ENCODE measurements around the gene ANXA5. TPM values are rescaled to one million over a fixed set of nuclear protein-coding genes. Genes with fewer than 3 reads are reported as not detected.
A peak's percentile ranks its signal among the peaks of the same experiment; 100 is the strongest.

ANXA5 gene
- total RNA-seq, 2 experiments from 2014 or later, result 224 to 260 TPM

DNA sequence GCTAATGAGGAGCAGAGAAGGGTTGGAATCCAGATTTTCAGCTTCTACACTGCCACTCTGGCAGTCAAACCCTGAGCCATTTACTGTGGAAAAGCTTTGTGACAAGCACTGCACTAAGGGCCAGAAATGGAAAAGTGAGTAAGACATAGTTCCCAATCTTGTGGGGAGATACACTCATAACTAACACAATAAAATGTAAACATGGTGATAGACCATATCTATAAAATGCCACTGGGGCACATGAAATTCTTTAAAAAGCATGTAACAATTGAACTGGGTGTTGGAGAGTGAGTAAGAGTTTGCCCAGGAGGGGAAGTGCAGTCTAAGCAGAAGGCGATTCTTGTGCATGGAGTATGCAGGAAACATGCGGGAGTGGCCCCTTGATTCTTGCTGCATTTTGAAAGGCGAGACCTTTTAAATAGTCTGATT lies 32.0 kb upstream of the ANXA5 start:
- no peak overlapping the region for H3K4me3 Mint-ChIP-seq
- H3K36me3 Mint-ChIP-seq (ENCODE audit: low read depth), result no peaks in the 10 kb centered on the region
- ChIA-PET CTCF (no interaction called here), POLR2A (no interaction called here)
- H3K4me1 Mint-ChIP-seq, result peaks cover 3% of the 10 kb centered on the region
- DNase-seq, result no peak
- no peak overlapping the region for H3K27ac Mint-ChIP-seq
- H3K9me3 Mint-ChIP-seq, result no peaks in the 10 kb centered on the region
- peaks cover 15% of the 10 kb centered on the region for H3K27me3 Mint-ChIP-seq

DNA sequence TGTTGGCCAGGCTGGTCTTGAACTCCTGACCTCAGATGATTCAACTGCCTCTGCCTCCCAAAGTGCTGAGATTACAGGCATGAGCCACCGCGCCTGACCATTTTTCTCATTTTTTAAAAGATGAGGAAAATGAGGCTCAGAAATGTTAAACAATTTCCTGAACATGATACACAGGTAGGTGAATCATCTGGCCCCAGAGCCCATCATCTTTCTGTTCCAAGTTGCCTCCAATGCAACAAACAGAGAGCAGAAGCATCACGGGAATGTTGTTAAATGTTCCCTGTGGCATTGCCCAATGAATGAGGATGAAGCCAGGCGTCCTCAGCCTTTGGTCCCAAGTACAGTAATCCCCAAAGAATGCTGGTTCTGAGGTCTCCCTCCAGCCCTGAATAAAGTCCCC lies 31.3 kb upstream of the ANXA5 start:
- Mint-ChIP-seq H3K4me1 (peaks cover 3% of the 10 kb centered on the region), H3K9me3 (no peaks in the 10 kb centered on the region), H3K27ac (no peak overlapping the region), H3K27me3 (peaks cover 15% of the 10 kb centered on the region), H3K36me3 (ENCODE audit: low read depth) (no peaks in the 10 kb centered on the region), H3K4me3 (no peak overlapping the region)
- DNase-seq, result no peak
- ChIA-PET CTCF (no interaction called here), POLR2A (no interaction called here)

DNA sequence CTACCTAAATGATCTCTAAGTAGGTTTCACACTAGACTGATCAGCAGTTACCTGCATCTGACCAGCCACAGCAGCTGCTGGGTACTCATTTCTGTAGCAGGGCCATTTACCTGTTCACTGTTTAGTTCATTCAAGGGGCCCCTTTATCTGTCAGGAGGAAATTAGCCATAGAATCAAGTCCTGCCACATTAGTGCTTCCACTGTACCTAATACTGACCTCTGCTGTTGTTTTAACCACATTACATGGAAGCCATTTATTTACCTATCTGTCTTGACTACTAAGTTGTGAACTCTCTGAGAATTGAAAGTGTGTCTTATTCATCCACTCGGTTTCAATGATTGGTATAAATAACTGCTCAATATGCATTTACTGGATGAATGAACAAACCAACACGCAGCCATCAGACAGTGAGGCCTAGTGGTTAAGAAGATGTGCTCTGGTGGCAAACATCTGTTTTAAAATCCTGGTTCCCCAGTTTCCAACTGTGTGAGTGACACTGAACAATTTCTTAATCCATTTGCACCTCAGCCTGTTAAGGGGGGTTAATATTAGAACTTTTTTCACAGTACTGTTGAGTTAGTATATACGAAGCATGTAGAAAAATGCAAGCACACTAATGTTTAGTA lies 30.0 kb upstream of the ANXA5 start:
- Mint-ChIP-seq H3K4me3 (no peak overlapping the region), H3K36me3 (ENCODE audit: low read depth) (no peaks in the 10 kb centered on the region), H3K4me1 (peaks cover 3% of the 10 kb centered on the region), H3K27me3 (peaks cover 9% of the 10 kb centered on the region), H3K9me3 (no peaks in the 10 kb centered on the region), H3K27ac (no peak overlapping the region)
- peak; percentile 35 for DNase-seq
- ChIA-PET POLR2A (no interaction called here), CTCF (no interaction called here)

DNA sequence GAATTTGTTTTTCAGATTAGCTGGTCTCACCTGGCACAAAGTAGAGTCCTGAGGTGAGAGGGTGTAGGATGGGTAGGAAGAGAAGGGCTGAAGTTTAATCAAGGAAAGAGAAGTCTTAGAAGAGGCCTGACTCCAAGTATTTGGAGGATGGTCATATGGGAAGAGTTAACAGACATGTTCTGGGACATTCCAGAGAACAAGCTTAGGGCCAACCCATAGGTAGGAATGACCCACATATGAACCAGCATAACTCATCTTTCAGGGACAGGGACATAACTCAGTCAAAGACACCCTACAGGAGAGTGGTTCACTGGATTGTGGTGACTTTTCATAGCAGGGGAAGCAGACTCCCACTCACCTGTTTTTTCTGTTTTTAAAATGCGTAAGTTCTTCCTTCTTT lies 27.9 kb upstream of the ANXA5 start:
- Mint-ChIP-seq H3K36me3 (ENCODE audit: low read depth) (no peaks in the 10 kb centered on the region), H3K4me1 (peaks cover 3% of the 10 kb centered on the region), H3K27me3 (no peaks in the 10 kb centered on the region), H3K27ac (no peak overlapping the region), H3K9me3 (no peaks in the 10 kb centered on the region), H3K4me3 (no peak overlapping the region)
- ChIA-PET POLR2A (interaction anchor here (0.6 kb wide), 1 partner anchor 9 kb away, joined by 4 read pairs; no protein-coding TSS in a partner anchor), CTCF (interaction anchor here (1.1 kb wide), 1 partner anchor 10 kb away, joined by 3 read pairs; no protein-coding TSS in a partner anchor)
- no peak for DNase-seq

DNA sequence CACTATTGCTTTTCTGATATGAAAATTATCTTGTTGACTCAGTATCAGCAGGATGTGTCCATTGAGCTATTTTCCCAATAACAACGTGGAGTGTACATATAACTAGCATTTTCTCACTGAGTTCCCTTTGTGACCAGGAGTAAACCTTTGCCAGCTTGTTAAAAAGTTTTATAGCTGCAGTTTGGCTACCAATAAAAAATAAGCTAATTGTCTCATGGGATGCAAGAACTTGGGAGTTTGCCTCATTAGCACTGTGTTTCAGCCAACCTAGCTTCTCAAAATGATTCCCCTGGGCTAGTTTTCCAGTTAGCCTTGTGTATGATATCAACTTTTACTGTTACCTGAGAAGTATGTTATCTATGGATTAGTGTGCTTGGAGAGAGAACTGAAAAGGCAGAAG lies 24.9 kb upstream of the ANXA5 start:
- DNase-seq, result no peak
- Mint-ChIP-seq H3K9me3 (no peaks in the 10 kb centered on the region), H3K27me3 (peaks cover 9% of the 10 kb centered on the region), H3K4me3 (no peak overlapping the region), H3K27ac (no peak overlapping the region), H3K36me3 (ENCODE audit: low read depth) (no peaks in the 10 kb centered on the region), H3K4me1 (peaks cover 2% of the 10 kb centered on the region)
- ChIA-PET POLR2A (interaction anchor here (0.6 kb wide), 1 partner anchor 564 kb away, joined by 3 read pairs; no protein-coding TSS in a partner anchor), CTCF (no interaction called here)

DNA sequence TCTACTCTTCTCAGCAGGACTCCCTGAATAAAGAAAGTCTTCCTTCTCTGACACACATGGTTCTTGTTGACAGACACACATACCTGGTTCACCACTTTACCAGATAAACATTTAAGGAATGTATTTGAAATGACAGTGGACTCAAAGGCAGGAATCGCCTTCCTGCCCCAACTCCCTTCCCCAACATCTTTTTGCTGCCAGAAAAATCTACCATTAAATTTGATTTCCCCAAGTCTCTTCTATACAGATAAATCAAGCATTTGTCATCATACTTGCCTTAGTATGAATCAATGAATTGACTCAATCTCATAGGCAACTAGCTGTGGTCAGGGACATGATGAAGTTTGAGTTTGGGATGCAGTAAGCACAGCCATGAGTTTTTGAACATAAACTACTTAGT lies 23.3 kb upstream of the ANXA5 start:
- no peaks in the 10 kb centered on the region for H3K36me3 Mint-ChIP-seq (ENCODE audit: low read depth)
- ChIA-PET CTCF (no interaction called here), POLR2A (no interaction called here)
- no peaks in the 10 kb centered on the region for H3K9me3 Mint-ChIP-seq
- DNase-seq, result no peak
- no peaks in the 10 kb centered on the region for H3K4me1 Mint-ChIP-seq
- no peak overlapping the region for H3K27ac Mint-ChIP-seq
- H3K27me3 Mint-ChIP-seq, result peaks cover 23% of the 10 kb centered on the region
- no peak overlapping the region for H3K4me3 Mint-ChIP-seq

DNA sequence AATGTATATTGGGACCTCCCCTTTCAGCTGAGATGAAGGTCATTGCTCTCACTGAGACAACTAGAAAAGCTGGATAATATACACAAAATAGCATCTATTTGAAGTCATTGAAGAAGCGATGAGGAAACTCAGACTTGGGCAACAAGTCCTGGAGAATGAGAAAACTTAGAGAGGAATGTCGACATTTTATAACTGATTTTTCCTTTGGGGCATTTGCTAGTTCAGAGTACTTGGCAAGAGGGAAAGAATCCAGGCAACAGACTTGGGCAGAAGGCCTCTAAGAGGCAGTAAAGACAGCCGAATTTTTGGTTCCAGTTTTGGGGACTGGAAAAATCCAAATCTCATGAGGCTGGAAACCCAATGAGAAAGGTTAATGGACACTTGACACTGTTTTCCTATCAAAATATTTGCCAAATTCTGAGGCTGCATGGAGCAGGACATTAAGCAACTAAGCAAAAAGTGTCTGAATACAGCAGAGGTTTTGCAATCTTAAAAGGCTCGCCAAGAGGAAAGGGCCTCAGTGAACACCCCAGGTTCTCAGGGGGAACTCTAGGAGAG lies 21.0 kb upstream of the ANXA5 start:
- no peaks in the 10 kb centered on the region for H3K9me3 Mint-ChIP-seq
- no peak overlapping the region for H3K4me3 Mint-ChIP-seq
- no peak for DNase-seq
- POLR2A ChIA-PET, result no interaction called here
- H3K27me3 Mint-ChIP-seq, result peaks cover 31% of the 10 kb centered on the region
- H3K27ac Mint-ChIP-seq, result no peak overlapping the region
- H3K4me1 Mint-ChIP-seq, result no peaks in the 10 kb centered on the region
- H3K36me3 Mint-ChIP-seq (ENCODE audit: low read depth), result no peaks in the 10 kb centered on the region
- CTCF ChIA-PET, result no interaction called here

DNA sequence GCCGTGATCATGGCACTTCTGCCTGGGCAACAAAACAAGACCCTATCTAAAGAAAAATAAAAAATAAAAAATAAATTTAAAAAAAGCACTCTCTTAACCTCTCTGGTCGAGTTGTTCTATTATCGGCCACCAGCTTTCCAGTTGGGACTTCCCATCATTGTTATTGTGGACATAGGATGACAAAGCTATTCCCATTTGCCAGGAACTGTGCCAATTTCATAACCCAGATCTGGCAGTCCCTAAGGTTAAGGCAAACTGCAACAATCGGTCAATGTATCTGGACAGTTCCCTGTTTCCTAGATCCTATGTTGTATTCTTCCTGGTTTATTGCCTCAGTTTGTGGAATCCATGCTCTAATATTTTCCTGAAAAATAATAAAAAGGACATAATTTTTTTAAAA lies 17.8 kb upstream of the ANXA5 start:
- peaks cover 48% of the 10 kb centered on the region for H3K27me3 Mint-ChIP-seq
- H3K4me3 Mint-ChIP-seq, result no peak overlapping the region
- no peak overlapping the region for H3K27ac Mint-ChIP-seq
- CTCF ChIA-PET, result interaction anchor here (1.9 kb wide), 1 partner anchor 18 kb away, joined by 4 read pairs; no protein-coding TSS in a partner anchor
- H3K4me1 Mint-ChIP-seq, result peaks cover 11% of the 10 kb centered on the region
- no peak for DNase-seq
- H3K9me3 Mint-ChIP-seq, result no peaks in the 10 kb centered on the region
- H3K36me3 Mint-ChIP-seq (ENCODE audit: low read depth), result no peaks in the 10 kb centered on the region
- POLR2A ChIA-PET, result no interaction called here

DNA sequence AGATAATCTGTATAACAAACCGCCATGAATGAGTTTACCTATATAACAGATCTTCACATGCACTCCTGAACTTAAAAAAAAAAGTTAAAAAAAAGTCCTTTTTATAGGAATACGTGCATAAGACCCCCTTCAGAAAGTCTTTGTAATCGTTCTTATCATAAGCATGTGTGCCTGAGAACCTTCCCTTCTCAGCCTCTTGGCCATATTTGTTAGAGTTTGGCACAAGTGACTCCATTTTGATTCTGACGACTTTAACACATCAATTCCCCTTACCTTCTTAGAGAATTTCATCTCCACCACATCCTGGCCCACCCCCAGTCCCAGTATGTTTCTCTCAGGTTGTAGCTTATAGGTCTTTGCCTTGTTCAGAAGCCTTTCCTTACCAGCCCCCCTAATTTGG lies 16.0 kb upstream of the ANXA5 start:
- no peak for DNase-seq
- Mint-ChIP-seq H3K36me3 (ENCODE audit: low read depth) (peaks cover 3% of the 10 kb centered on the region), H3K4me3 (no peak overlapping the region), H3K4me1 (peaks cover 19% of the 10 kb centered on the region), H3K27ac (no peak overlapping the region), H3K9me3 (peaks cover 1% of the 10 kb centered on the region), H3K27me3 (peaks cover 52% of the 10 kb centered on the region)
- ChIA-PET POLR2A (interaction anchor here (0.6 kb wide), 1 partner anchor 109 kb away, joined by 10 read pairs; no protein-coding TSS in a partner anchor), CTCF (interaction anchor here (1.0 kb wide), 1 partner anchor 37 kb away, joined by 3 read pairs; no protein-coding TSS in a partner anchor)

DNA sequence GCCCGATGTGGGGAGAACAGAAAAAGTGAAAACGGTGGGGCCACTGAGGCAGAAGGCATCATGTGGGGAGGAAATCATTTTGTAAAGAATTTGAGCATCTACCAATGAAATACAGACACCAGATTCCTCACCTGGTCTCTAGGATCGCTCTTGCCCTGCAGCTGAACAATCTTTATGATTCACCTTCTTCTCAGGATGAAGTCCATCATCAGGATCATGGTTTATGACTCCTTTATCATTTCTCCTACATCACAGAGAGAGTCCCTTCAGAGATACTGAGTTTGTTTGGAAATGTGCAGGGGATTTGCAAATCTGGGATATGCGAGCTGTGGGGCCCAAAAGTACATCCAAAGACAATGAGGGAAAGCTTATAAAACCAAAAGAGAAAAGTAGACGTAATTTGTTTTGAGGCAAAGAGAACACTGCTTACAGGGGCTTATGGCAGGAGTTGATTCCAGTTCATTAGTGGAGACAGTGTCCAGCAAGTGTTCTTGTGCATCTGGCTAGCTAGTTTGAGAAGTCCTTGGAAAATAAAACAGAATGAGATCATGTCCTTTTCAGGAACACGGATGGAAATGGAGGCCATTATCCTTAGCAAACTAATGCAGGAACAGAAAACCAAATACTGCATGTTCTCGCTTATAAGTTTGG lies 15.3 kb upstream of the ANXA5 start:
- Mint-ChIP-seq H3K27me3 (peaks cover 49% of the 10 kb centered on the region), H3K27ac (no peak overlapping the region), H3K4me3 (no peak overlapping the region), H3K4me1 (peaks cover 26% of the 10 kb centered on the region), H3K36me3 (ENCODE audit: low read depth) (peaks cover 3% of the 10 kb centered on the region), H3K9me3 (peaks cover 2% of the 10 kb centered on the region)
- no peak for DNase-seq
- ChIA-PET CTCF (interaction anchor here (1.0 kb wide), 1 partner anchor 38 kb away, joined by 3 read pairs; no protein-coding TSS in a partner anchor), POLR2A (no interaction called here)

DNA sequence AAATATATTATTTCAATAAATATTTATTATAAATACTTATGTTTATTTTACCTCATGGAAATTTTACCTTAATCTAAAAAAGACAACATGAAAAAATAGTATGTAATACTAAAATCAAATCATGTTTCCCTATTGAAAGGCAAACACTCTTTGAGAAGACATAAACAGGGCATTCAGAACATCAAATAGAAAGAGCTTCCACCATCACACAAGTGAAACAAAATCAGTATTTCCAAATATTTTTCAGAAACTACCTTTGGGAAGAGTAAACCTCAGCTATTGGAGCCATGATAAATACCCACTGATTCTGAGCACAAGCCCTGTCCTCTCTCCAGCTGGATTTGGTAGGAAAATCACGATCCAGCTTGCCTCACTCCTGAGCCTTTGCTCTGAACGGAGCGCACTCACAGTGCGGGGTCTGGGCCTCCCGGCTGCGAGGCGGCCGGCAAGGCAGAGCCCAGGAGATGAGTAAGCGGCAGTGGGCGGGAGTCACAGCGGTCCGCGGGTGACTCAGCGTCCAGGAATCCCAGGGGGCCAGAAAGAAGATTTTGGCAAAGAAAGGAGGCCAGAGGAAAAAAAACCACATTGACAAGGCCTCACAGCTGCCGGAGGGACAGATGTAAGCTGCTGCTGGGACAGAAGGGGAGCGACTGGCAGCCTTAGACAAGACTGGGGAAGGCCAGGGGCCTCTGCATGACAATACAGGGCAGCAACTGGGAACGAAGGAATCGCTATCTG lies 14.7 kb upstream of the ANXA5 start:
- ChIA-PET POLR2A (no interaction called here), CTCF (interaction anchor here (1.0 kb wide), 1 partner anchor 39 kb away, joined by 3 read pairs; no protein-coding TSS in a partner anchor)
- peaks cover 44% of the 10 kb centered on the region for H3K27me3 Mint-ChIP-seq
- peaks cover 33% of the 10 kb centered on the region for H3K4me1 Mint-ChIP-seq
- DNase-seq, result no peak
- H3K4me3 Mint-ChIP-seq, result no peak overlapping the region
- no peak overlapping the region for H3K27ac Mint-ChIP-seq
- peaks cover 2% of the 10 kb centered on the region for H3K9me3 Mint-ChIP-seq
- H3K36me3 Mint-ChIP-seq (ENCODE audit: low read depth), result peaks cover 3% of the 10 kb centered on the region

DNA sequence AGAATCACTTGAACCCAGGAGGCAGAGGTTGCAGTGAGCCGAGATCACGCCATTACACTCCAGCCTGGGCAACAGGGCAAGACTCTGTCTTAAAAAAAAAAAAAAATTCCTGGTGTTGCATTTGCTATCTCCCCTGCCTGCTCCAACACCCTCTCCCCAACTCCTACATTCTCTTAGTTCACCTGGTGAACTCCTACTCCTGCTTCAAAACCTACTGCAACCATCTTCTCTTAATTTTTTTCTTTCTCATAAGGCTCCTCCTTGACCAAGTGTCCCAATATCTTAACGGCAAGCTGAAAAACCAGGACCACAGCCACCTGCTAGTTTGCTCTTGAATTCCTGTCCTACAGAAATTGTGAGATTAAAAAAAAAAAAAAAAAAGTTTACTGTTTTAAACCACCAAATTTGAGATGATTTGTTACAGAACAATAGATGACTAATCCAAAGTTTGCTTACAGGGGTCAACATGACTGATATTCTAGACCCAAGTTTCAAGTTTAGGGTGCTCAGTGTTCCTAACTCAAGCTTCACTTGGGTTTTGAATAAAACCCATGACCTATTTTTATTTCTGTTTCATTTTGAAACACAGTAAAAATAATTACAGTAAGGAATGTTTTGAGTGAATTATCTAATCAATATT lies 13.1 kb upstream of the ANXA5 start:
- H3K27ac Mint-ChIP-seq, result no peak overlapping the region

More for the DNA sequence above, 13.1 kb upstream of the ANXA5 start:
- ChIA-PET CTCF (interaction anchor here (0.7 kb wide), 1 partner anchor 522 kb away, joined by 3 read pairs; no protein-coding TSS in a partner anchor), POLR2A (no interaction called here)
- peaks cover 28% of the 10 kb centered on the region for H3K27me3 Mint-ChIP-seq
- H3K4me3 Mint-ChIP-seq, result no peak overlapping the region
- no peak for DNase-seq
- H3K4me1 Mint-ChIP-seq, result peaks cover 38% of the 10 kb centered on the region
- peaks cover 2% of the 10 kb centered on the region for H3K9me3 Mint-ChIP-seq
- H3K36me3 Mint-ChIP-seq (ENCODE audit: low read depth), result peaks cover 3% of the 10 kb centered on the region
